ENCODE data around the gene VSIG4.

- no peak for TF ChIP-seq ZNF274 (IDR thresholded peaks at IDR 0.05; ENCODE audit: low read depth, low read length)
- no peak for TF ChIP-seq YY1 (IDR thresholded peaks at IDR 0.05; ENCODE audit: insufficient read depth, insufficient read length)
- TF ChIP-seq SUZ12 (IDR thresholded peaks at IDR 0.05; ENCODE audit: extremely low read depth, insufficient read depth, insufficient read length): no peak
Measured at GRCh38 chrX:66000628-66001272, 39.1 kb downstream of the VSIG4 start.

All from NT2/D1 (cell line).